ENCODE data around the gene RAPSN.

RAPSN gene

DNA sequence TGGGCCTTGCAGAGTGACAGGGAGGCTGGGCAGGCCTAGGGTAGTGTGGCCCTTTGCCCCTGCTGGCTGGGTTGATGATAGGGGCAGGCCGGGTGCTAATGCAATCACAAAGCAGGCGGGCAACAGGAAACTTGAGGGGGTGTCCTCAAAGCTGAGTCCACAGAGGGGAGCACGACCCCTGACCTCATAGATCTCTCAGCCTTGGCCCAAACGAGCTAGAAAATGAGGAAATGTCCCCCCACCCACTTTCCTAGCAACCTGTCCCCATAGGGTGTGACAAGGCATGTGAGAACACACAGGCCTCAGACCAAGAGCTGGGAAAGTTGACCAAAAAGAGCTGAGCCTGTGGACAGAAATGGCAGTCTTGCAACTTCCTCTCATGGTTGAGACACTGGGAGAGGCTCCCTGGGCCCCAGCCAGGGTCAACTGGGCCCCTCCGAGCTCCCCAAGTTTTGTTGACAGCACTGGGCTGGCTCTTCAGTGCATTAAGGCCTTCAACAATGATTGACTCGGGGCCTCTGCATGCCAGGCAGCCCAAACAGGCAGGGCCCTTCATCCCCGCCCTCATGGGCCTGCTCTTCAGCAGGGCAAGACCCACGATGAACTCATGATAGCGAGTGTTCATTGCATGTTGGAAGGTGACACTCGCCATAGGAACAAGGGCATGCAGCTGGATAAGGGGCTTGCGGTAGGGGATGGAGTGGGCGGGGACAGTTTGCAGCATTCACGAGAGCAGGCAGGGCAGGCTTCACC, 60.8 kb downstream of the RAPSN start:
- DNase-seq: no peak
